Bronchial epithelial cell (primary cell): ENCODE data around the gene PLD5. TPM values are rescaled to one million over a fixed set of nuclear protein-coding genes. Genes with fewer than 3 reads are reported as not detected.

ENCODE experiments used
- DNase-seq: peaks from one replicate; pipeline ENCODE4 v3.0.0-alpha.2; 2010; ENCODE audit warnings: low read depth
- FAIRE-seq: peaks from 2 replicates; lab custom pipeline; 2011; peaks lifted over from hg19 to GRCh38; lab: Jason Lieb, UNC
- H3K27me3 ChIP-seq: 2 replicates; pipeline ENCODE4 v1.5.1; 2011; ENCODE audit warnings: low read length; ENCODE audit not compliant: control insufficient read depth, insufficient read depth
- H3K36me3 ChIP-seq: 2 replicates; pipeline ENCODE4 v1.5.1; 2011; ENCODE audit warnings: low read length; ENCODE audit not compliant: control insufficient read depth, insufficient read depth
- H3K4me3 ChIP-seq: 2 replicates; pipeline ENCODE4 v1.5.1; 2011; ENCODE audit warnings: mild to moderate bottlenecking, low read depth, low read length, control low read depth
- CTCF ChIP-seq: IDR thresholded peaks from 2 replicates; pipeline ENCODE4 v1.5.1; 2011; ENCODE audit warnings: mild to moderate bottlenecking, moderate library complexity, low read length, control low read depth, inconsistent platforms; ENCODE audit not compliant: insufficient read depth, severe bottlenecking
- total RNA-seq: library from RNA; depleted of rRNA; stranded (reverse); fragments of >200 nt; gene quantifications from 2 replicates; pipeline ENCODE4 v1.2.1, GENCODE V29; 2014

The PLD5 gene
- total RNA-seq, 1 donor from 2014 or later: under 0.01 TPM

GRCh38 chr1:242523719-242524570 is 552 bp downstream of the PLD5 start:
- Histone ChIP-seq H3K4me3 (peak overlapping the region; percentile 8), H3K27me3 (peaks cover 25% of the 10 kb centered on the region)
- FAIRE-seq: no peak

GRCh38 chr1:242522996-242523718 is 1.3 kb downstream of the PLD5 start:
- Histone ChIP-seq H3K27me3 (peaks cover 25% of the 10 kb centered on the region), H3K4me3 (no peak overlapping the region), H3K36me3 (no peaks in the 10 kb centered on the region)
- FAIRE-seq: no peak
- DNase-seq: no peak
- TF ChIP-seq CTCF: no peak

More at GRCh38 chr1:242523719-242524570, 552 bp downstream of the PLD5 start:
- no peak for TF ChIP-seq CTCF
- no peaks in the 10 kb centered on the region for H3K36me3 ChIP-seq
- peak; percentile 12 for DNase-seq

GRCh38 chr1:242522304-242522945 is 2.1 kb downstream of the PLD5 start:
- TF ChIP-seq CTCF: no peak
- Histone ChIP-seq H3K36me3 (no peaks in the 10 kb centered on the region), H3K27me3 (peaks cover 25% of the 10 kb centered on the region), H3K4me3 (no peak overlapping the region)
- peak; percentile 44 for DNase-seq
- no peak for FAIRE-seq

GRCh38 chr1:242515555-242515954 is 8.9 kb downstream of the PLD5 start:
- DNase-seq (no peak), FAIRE-seq (no peak)
- Histone ChIP-seq H3K36me3 (no peaks in the 10 kb centered on the region), H3K27me3 (no peaks in the 10 kb centered on the region), H3K4me3 (no peak overlapping the region)
- TF ChIP-seq CTCF: no peak

GRCh38 chr1:242506724-242507123 is 17.8 kb downstream of the PLD5 start:
- Histone ChIP-seq H3K36me3 (no peaks in the 10 kb centered on the region), H3K27me3 (no peaks in the 10 kb centered on the region), H3K4me3 (no peak overlapping the region)
- FAIRE-seq (no peak), DNase-seq (no peak)
- TF ChIP-seq CTCF: no peak
